ENCODE data around the gene POU6F2. TPM values are rescaled to one million over a fixed set of nuclear protein-coding genes. Genes with fewer than 3 reads are reported as not detected.
A peak's percentile ranks its signal among the peaks of the same experiment; 100 is the strongest.

The POU6F2 gene
- total and polyA plus RNA-seq, 2 experiments from 2014 or later: 7.2 to 7.3 TPM

DNA sequence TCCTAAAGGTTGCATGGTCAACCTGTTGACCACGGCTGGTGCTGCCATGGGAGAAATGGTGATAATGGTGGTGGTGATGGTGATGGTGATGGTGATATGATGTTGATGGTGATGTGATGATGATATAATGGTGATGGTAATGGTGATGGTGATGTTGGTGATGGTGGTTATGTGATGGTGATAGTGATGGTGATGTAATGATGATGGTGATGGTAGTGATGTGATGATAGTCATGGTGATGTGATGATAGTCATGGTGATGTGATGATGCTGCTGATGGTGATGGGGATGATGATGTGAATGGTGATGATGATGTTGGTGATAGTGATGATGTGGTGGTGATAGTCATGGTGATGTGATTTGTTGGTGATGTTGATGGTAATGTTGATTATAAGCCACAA, 23.9 kb downstream of the POU6F2 start:
- TF ChIP-seq ZNF114 (CRISPR knock-in tag; IDR thresholded peaks at IDR 0.05) (no peak), NANOG (IDR thresholded peaks at IDR 0.05; ENCODE audit: borderline replicate concordance) (no peak), STAT1 (IDR thresholded peaks at IDR 0.05; ENCODE audit: unreplicated experiment) (no peak), ZNF331 (CRISPR knock-in tag; IDR thresholded peaks at IDR 0.05; ENCODE audit: low read depth) (no peak), EZH2 (IDR thresholded peaks at IDR 0.05; ENCODE audit: low read depth, unreplicated experiment) (no peak)
- TF ChIP-seq, protein P1, sequence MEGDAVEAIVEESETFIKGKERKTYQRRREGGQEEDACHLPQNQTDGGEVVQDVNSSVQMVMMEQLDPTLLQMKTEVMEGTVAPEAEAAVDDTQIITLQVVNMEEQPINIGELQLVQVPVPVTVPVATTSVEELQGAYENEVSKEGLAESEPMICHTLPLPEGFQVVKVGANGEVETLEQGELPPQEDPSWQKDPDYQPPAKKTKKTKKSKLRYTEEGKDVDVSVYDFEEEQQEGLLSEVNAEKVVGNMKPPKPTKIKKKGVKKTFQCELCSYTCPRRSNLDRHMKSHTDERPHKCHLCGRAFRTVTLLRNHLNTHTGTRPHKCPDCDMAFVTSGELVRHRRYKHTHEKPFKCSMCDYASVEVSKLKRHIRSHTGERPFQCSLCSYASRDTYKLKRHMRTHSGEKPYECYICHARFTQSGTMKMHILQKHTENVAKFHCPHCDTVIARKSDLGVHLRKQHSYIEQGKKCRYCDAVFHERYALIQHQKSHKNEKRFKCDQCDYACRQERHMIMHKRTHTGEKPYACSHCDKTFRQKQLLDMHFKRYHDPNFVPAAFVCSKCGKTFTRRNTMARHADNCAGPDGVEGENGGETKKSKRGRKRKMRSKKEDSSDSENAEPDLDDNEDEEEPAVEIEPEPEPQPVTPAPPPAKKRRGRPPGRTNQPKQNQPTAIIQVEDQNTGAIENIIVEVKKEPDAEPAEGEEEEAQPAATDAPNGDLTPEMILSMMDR (conservative IDR thresholded peaks at IDR 0.05; ENCODE audit: low read depth in 2 of 2): no peak
- Mint-ChIP-seq H3K9me3 (no peaks in the 10 kb centered on the region), H3K36me3 (ENCODE audit: low read depth) (no peaks in the 10 kb centered on the region), H3K27me3 (ENCODE audit: insufficient read depth, low read depth, poor library complexity) (no peaks in the 10 kb centered on the region), H3K4me1 (peaks cover 14% of the 10 kb centered on the region), H3K4me3 (no peak overlapping the region), H3K27ac (no peak overlapping the region)
- H3K27me3 ChIP-seq (ENCODE audit: insufficient read depth): no peaks in the 10 kb centered on the region
- DNase-seq (ENCODE audit: low spot score) (no peak), ATAC-seq (no peak)
- no peaks in the 10 kb centered on the region for H3K4me1 ChIP-seq (ENCODE audit: insufficient read depth)
- no peaks in the 10 kb centered on the region; the same call in 1 of the 2 replicates for H4K20me1 ChIP-seq (replicated peaks; ENCODE audit: insufficient read depth)
- H3K4me2 ChIP-seq: no peak overlapping the region
- no peak overlapping the region for H2AFZ ChIP-seq
- no peaks in the 10 kb centered on the region for H3K36me3 ChIP-seq (ENCODE audit: insufficient read depth)
- H3F3A ChIP-seq (replicated peaks; ENCODE audit: low read depth): no peaks in the 10 kb centered on the region
- H3K4me3 ChIP-seq: no peak overlapping the region
- no peaks in the 10 kb centered on the region for H3K79me2 ChIP-seq (replicated peaks; ENCODE audit: insufficient read depth)
- peaks cover 5% of the 10 kb centered on the region; the same call in 1 of the 2 replicates for H3K9me2 ChIP-seq (ENCODE audit: insufficient read depth)
- no peak overlapping the region for H3K27ac ChIP-seq (ENCODE audit: low read depth)

- no peak overlapping the region for H3K4me3 ChIP-seq
- ATAC-seq (no peak), DNase-seq (ENCODE audit: low spot score) (no peak)
- peaks cover 10% of the 10 kb centered on the region for H3K4me1 Mint-ChIP-seq
- no peaks in the 10 kb centered on the region for H3F3A ChIP-seq (replicated peaks; ENCODE audit: low read depth)
- no peaks in the 10 kb centered on the region for H3K36me3 ChIP-seq (ENCODE audit: insufficient read depth)
- H3K27ac ChIP-seq (ENCODE audit: low read depth): no peak overlapping the region
- H3K27ac Mint-ChIP-seq: no peak overlapping the region
- H2AFZ ChIP-seq: no peak overlapping the region
- H3K27me3 Mint-ChIP-seq (ENCODE audit: insufficient read depth, low read depth, poor library complexity): no peaks in the 10 kb centered on the region
- no peaks in the 10 kb centered on the region for H3K79me2 ChIP-seq (replicated peaks; ENCODE audit: insufficient read depth)
- H3K9me3 Mint-ChIP-seq: no peaks in the 10 kb centered on the region
- H3K4me2 ChIP-seq: no peak overlapping the region
- H3K9me2 ChIP-seq (ENCODE audit: insufficient read depth): peaks cover 5% of the 10 kb centered on the region; the same call in 1 of the 2 replicates
- TF ChIP-seq ZNF114 (CRISPR knock-in tag; IDR thresholded peaks at IDR 0.05) (no peak), STAT1 (IDR thresholded peaks at IDR 0.05; ENCODE audit: unreplicated experiment) (no peak)
- H4K20me1 ChIP-seq (replicated peaks; ENCODE audit: insufficient read depth): no peaks in the 10 kb centered on the region; the same call in 1 of the 2 replicates
- H3K4me1 ChIP-seq (ENCODE audit: insufficient read depth): no peaks in the 10 kb centered on the region
- no peak overlapping the region for H3K4me3 Mint-ChIP-seq
- H3K36me3 Mint-ChIP-seq (ENCODE audit: low read depth): no peaks in the 10 kb centered on the region
- no peaks in the 10 kb centered on the region for H3K27me3 ChIP-seq (ENCODE audit: insufficient read depth)
Observed at GRCh38 chr7:39002755-39003154, 25.0 kb downstream of the POU6F2 start.

GRCh38 chr7:39005036-39005435, 27.3 kb downstream of the POU6F2 start:
- H2AFZ ChIP-seq: no peak overlapping the region

More at GRCh38 chr7:39005036-39005435, 27.3 kb downstream of the POU6F2 start:
- no peaks in the 10 kb centered on the region for H3K27me3 ChIP-seq (ENCODE audit: insufficient read depth)
- no peak overlapping the region for H3K4me3 ChIP-seq
- H3K4me3 Mint-ChIP-seq: no peak overlapping the region
- H3K4me1 Mint-ChIP-seq: peaks cover 10% of the 10 kb centered on the region
- H3K36me3 Mint-ChIP-seq (ENCODE audit: low read depth): no peaks in the 10 kb centered on the region
- H3K9me3 Mint-ChIP-seq: no peaks in the 10 kb centered on the region
- H3K27ac ChIP-seq (ENCODE audit: low read depth): no peak overlapping the region
- no peaks in the 10 kb centered on the region; the same call in 1 of the 2 replicates for H4K20me1 ChIP-seq (replicated peaks; ENCODE audit: insufficient read depth)
- H3K4me1 ChIP-seq (ENCODE audit: insufficient read depth): no peaks in the 10 kb centered on the region
- H3K9me2 ChIP-seq (ENCODE audit: insufficient read depth): peaks cover 5% of the 10 kb centered on the region; the same call in 1 of the 2 replicates
- no peaks in the 10 kb centered on the region for H3K27me3 Mint-ChIP-seq (ENCODE audit: insufficient read depth, low read depth, poor library complexity)
- no peaks in the 10 kb centered on the region for H3K79me2 ChIP-seq (replicated peaks; ENCODE audit: insufficient read depth)
- H3K27ac Mint-ChIP-seq: no peak overlapping the region
- DNase-seq (ENCODE audit: low spot score) (no peak), ATAC-seq (peak; percentile 45; the same call in 1 of the 3 replicates)
- no peaks in the 10 kb centered on the region for H3F3A ChIP-seq (replicated peaks; ENCODE audit: low read depth)
- TF ChIP-seq, protein P1 (conservative IDR thresholded peaks at IDR 0.05; ENCODE audit: low read depth in 2 of 2): no peak
- no peak for TF ChIP-seq EZH2phosphoT487 (IDR thresholded peaks at IDR 0.05; ENCODE audit: unreplicated experiment)
- no peak for TF ChIP-seq POLR2AphosphoS5 (IDR thresholded peaks at IDR 0.05; ENCODE audit: low read depth)
- no peak for TF ChIP-seq EZH2 (IDR thresholded peaks at IDR 0.05; ENCODE audit: low read depth, unreplicated experiment)
- TF ChIP-seq, protein P2, sequence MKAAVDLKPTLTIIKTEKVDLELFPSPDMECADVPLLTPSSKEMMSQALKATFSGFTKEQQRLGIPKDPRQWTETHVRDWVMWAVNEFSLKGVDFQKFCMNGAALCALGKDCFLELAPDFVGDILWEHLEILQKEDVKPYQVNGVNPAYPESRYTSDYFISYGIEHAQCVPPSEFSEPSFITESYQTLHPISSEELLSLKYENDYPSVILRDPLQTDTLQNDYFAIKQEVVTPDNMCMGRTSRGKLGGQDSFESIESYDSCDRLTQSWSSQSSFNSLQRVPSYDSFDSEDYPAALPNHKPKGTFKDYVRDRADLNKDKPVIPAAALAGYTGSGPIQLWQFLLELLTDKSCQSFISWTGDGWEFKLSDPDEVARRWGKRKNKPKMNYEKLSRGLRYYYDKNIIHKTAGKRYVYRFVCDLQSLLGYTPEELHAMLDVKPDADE (IDR thresholded peaks at IDR 0.05): no peak
- TF ChIP-seq ZNF114 (CRISPR knock-in tag; IDR thresholded peaks at IDR 0.05): no peak
- no peak for TF ChIP-seq STAT1 (IDR thresholded peaks at IDR 0.05; ENCODE audit: unreplicated experiment)
- no peak for TF ChIP-seq NANOG (IDR thresholded peaks at IDR 0.05; ENCODE audit: borderline replicate concordance)
- no peak for TF ChIP-seq ZNF331 (CRISPR knock-in tag; IDR thresholded peaks at IDR 0.05; ENCODE audit: low read depth)
- TF ChIP-seq CREB1 (CRISPR knock-in tag; IDR thresholded peaks at IDR 0.05; ENCODE audit: low read depth): no peak
- H3K36me3 ChIP-seq (ENCODE audit: insufficient read depth): no peaks in the 10 kb centered on the region
- H3K4me2 ChIP-seq: no peak overlapping the region

Data from GM23338 (cell line).